Adrenal gland (tissue), 12 donors: ENCODE results near the gene LCK. TPM values are rescaled to one million over a fixed set of nuclear protein-coding genes. Genes with fewer than 3 reads are reported as not detected.

Experiments
- DNase-seq, 7 donors: peaks; one replicate each; pipeline ENCODE4 v3.0.0-alpha.2; 2019 to 2020
- H3K27ac ChIP-seq, 5 donors: fragments of 200-600 bp; sonication (generic) in 4 of 5; 1 replicate in 3 of 5; 2 replicates in 2 of 5; pipeline versions ENCODE4 v1.5.1 to v1.8.0; 2016 to 2020; ENCODE audit warnings: mild to moderate bottlenecking in 1 of 5
- H3K27me3 ChIP-seq: fragments of 200-600 bp; 2 replicates; pipeline ENCODE4 v1.8.0; 2021
- H3K36me3 ChIP-seq, 2 donors: fragments of 200-600 bp; replicated peaks in 1 of 2; 1 replicate in 1 of 2; 2 replicates in 1 of 2; pipeline versions ENCODE4 v1.5.1 to v1.8.0; 2018 to 2022
- H3K4me1 ChIP-seq, 2 donors: fragments of 200-600 bp; replicated peaks in 1 of 2; 1 replicate in 1 of 2; 2 replicates in 1 of 2; pipeline versions ENCODE4 v1.5.1 to v1.8.0; 2018 to 2021
- H3K4me3 ChIP-seq, 4 donors: fragments of 200-600 bp; sonication (generic) in 3 of 4; one replicate each; pipeline ENCODE4 v1.5.1; 2016 to 2018
- H3K9me3 ChIP-seq, 3 donors: fragments of 200-600 bp; sonication (generic) in 1 of 3; replicated peaks in 1 of 3; 1 replicate in 2 of 3; 2 replicates in 1 of 3; pipeline versions ENCODE4 v1.5.1 to v1.8.0; 2016 to 2021
- CTCF ChIP-seq, 6 experiments: fragments of 450-650 bp in 4 of 6; fragments of 200-600 bp in 2 of 6; sonication (generic) in 1 of 6; IDR thresholded peaks; 1 replicate in 5 of 6; 2 replicates in 1 of 6; pipeline versions ENCODE4 v1.5.1 to v1.8.0; 2016 to 2021; ENCODE audit warnings: antibody characterized with exemption in 6 of 6, mild to moderate bottlenecking in 2 of 6, moderate library complexity in 1 of 6
- POLR2A ChIP-seq, 2 donors: fragments of 450-650 bp; IDR thresholded peaks; one replicate each; pipeline ENCODE4 v1.6.1; 2017; ENCODE audit warnings: antibody characterized with exemption in 2 of 2, mild to moderate bottlenecking in 2 of 2, moderate library complexity in 1 of 2
- WGBS, 4 donors: extraction: QIAGEN DNeasy Blood & Tissue Kit in 2 of 4; methylation state at CpG; one replicate each; pipeline versions ENCODE4 v1.1.5 to v1.1.7; 2013 to 2017; 5-methylcytosine and 5-hydroxymethylcytosine counted together
- intact Hi-C, 2 donors: fragments of 100-400 bp; cut with DNase I; formaldehyde crosslinking; loops; one replicate each; pipeline versions ENCODE4 v1.14.1 to v1.15.0; 2022 to 2023
- polyA plus RNA-seq, 3 donors: library from polyadenylated mRNA; stranded (reverse); fragments of 200-250 nt in 2 of 3; fragments of 350-450 nt in 1 of 3; fragmentation: Illumina TruSeq in 1 of 3; extraction: RNeasy Lipid Tissue Mini Kit (QIAGEN cat#74804) in 1 of 3; gene quantifications; one replicate each; pipeline ENCODE4 v1.2.3, GENCODE V29; 2013 to 2014
- total RNA-seq, 9 donors: library from RNA; depleted of rRNA in 4 of 9; stranded (reverse); fragments of >200 nt in 4 of 9; fragments of 120-200 nt in 1 of 9; fragmentation: NEBNext Ultra II Directional in 1 of 9; extraction: Animal tissue kit (Norgen Biotek cat#: 25700) in 1 of 9; gene quantifications; one replicate each; pipeline versions ENCODE4 v1.1.0 to v1.2.4, GENCODE V29; 2013 to 2023
- donor health status: healthy with polysubstance abuse.
- donor health status: Bipolar disorder and iron deficiency.
- donor health status: DM: yes; HTN: yes; CAD: no.
- donor health status: DM: no; HTN: no; CAD: no.
- donor health status: DM: no; HTN: no; CAD: no.
- donor health status: DM: yes; HTN: yes; CAD: no.

Gene LCK
- total and polyA plus RNA-seq, 12 donors: 0.30 to 2.9 (median 1.8) TPM

GRCh38 chr1:32232558-32233304 is 18.3 kb upstream of the LCK start:
- H3K4me1 ChIP-seq: peaks cover 19 to 29% of the 10 kb centered on the region in 2 donors
- 87 to 97% (median 93%) methylated on average over 8 of the region's 8 CpGs for WGBS, 4 donors
- H3K27me3 ChIP-seq: no peaks in the 10 kb centered on the region
- no peak for DNase-seq
- intact Hi-C loops: no loop called here
- H3K27ac ChIP-seq: no peak overlapping the region
- H3K36me3 ChIP-seq: peaks cover 0 to 54% of the 10 kb centered on the region in 2 donors
- TF ChIP-seq CTCF (IDR thresholded peaks at IDR 0.05): no peak
- H3K4me3 ChIP-seq: no peak overlapping the region
- H3K9me3 ChIP-seq: no peaks in the 10 kb centered on the region

- H3K36me3 ChIP-seq: peaks cover 0 to 34% of the 10 kb centered on the region in 2 donors
- DNase-seq: no peak
- H3K4me1 ChIP-seq: peaks cover 19 to 32% of the 10 kb centered on the region in 2 donors
- no peak overlapping the region for H3K4me3 ChIP-seq
- TF ChIP-seq POLR2A (IDR thresholded peaks at IDR 0.05) (no peak), CTCF (IDR thresholded peaks at IDR 0.05) (no peak)
- intact Hi-C loops: no loop called here
- no peaks in the 10 kb centered on the region for H3K9me3 ChIP-seq
- H3K27ac ChIP-seq: peak overlapping the region; percentile 71 to 96 (median 87)
- 79 to 91% (median 91%) methylated on average over 6 to 7 of the region's 7 CpGs for WGBS, 4 donors
- H3K27me3 ChIP-seq: no peaks in the 10 kb centered on the region
Observed at GRCh38 chr1:32234792-32235191, 16.3 kb upstream of the LCK start.

GRCh38 chr1:32239337-32239736 is 11.7 kb upstream of the LCK start:
- no peak for DNase-seq
- intact Hi-C loops: no loop called here
- peaks cover 0 to 7% of the 10 kb centered on the region in 2 donors for H3K36me3 ChIP-seq
- no peak for TF ChIP-seq CTCF (IDR thresholded peaks at IDR 0.05)
- no peak for TF ChIP-seq POLR2A (IDR thresholded peaks at IDR 0.05)
- no peaks in the 10 kb centered on the region for H3K9me3 ChIP-seq
- no peaks in the 10 kb centered on the region for H3K27me3 ChIP-seq
- H3K27ac ChIP-seq: peak overlapping the region in 4 of 5 donors; percentile 68 to 95 (median 88)
- peak overlapping the region in 1 of 4 donors; percentile 60 for H3K4me3 ChIP-seq
- WGBS, 4 donors: 53 to 73% (median 62%) methylated on average over 4 of the region's 4 CpGs
- peaks cover 31 to 49% of the 10 kb centered on the region in 2 donors for H3K4me1 ChIP-seq

GRCh38 chr1:32239790-32240139 is 11.3 kb upstream of the LCK start:
- intact Hi-C loops: no loop called here
- H3K9me3 ChIP-seq: no peaks in the 10 kb centered on the region
- peaks cover 30 to 47% of the 10 kb centered on the region in 2 donors for H3K4me1 ChIP-seq
- H3K4me3 ChIP-seq: peak overlapping the region in 2 of 4 donors; percentile 32 to 60
- no peaks in the 10 kb centered on the region for H3K27me3 ChIP-seq
- TF ChIP-seq CTCF (IDR thresholded peaks at IDR 0.05) (no peak), POLR2A (IDR thresholded peaks at IDR 0.05) (no peak)
- DNase-seq: peak in 6 of 7 donors; percentile 61 to 72 (median 67)
- 39 to 83% (median 49%) methylated on average over 1 to 20 of the region's 20 CpGs for WGBS, 4 donors
- peak overlapping the region in 4 of 5 donors; percentile 68 to 95 (median 88) for H3K27ac ChIP-seq
- H3K36me3 ChIP-seq: peaks cover 0 to 3% of the 10 kb centered on the region in 2 donors
